Neuronal stem cell (in vitro differentiated cells): Measurements from ENCODE around the gene WDR83.
"Not testable (repeated sequence)": the region's sequence is repeated elsewhere in the genome, so short reads cannot be mapped to it uniquely, and the experiment has no call there.

ENCODE experiments used
- DNase-seq: peaks from one replicate; pipeline ENCODE4 v3.0.0-alpha.2; 2013; ENCODE audit warnings: low spot score
- H2AFZ ChIP-seq: one replicate; pipeline ENCODE4 v1.6.1; 2013; ENCODE audit warnings: mild to moderate bottlenecking, low read length, inconsistent platforms
- H2AK5ac ChIP-seq: 2 replicates; pipeline ENCODE4 v1.6.1; 2013; ENCODE audit warnings: low read depth, mild to moderate bottlenecking, inconsistent platforms, low read length, moderate library complexity, mixed read lengths
- H2BK120ac ChIP-seq: 2 replicates; pipeline ENCODE4 v1.6.1; 2013; ENCODE audit warnings: low read depth, mild to moderate bottlenecking, inconsistent platforms, low read length, moderate library complexity, mixed read lengths
- H2BK12ac ChIP-seq: one replicate; pipeline ENCODE4 v1.6.1; 2013; ENCODE audit warnings: low read length, inconsistent platforms
- H2BK15ac ChIP-seq: 2 replicates; pipeline ENCODE4 v1.6.1; 2013; ENCODE audit warnings: mild to moderate bottlenecking, low read length, inconsistent platforms, mixed read lengths
- H2BK5ac ChIP-seq: one replicate; pipeline ENCODE4 v1.6.1; 2013; ENCODE audit warnings: inconsistent platforms, mild to moderate bottlenecking, low read length, moderate library complexity
- H3K14ac ChIP-seq: one replicate; pipeline ENCODE4 v1.6.1; 2013; ENCODE audit warnings: low read length, inconsistent platforms
- H3K18ac ChIP-seq: 2 replicates; pipeline ENCODE4 v1.6.1; 2013; ENCODE audit warnings: low read length, inconsistent platforms
- H3K23ac ChIP-seq: 2 replicates; pipeline ENCODE4 v1.6.1; 2013; ENCODE audit warnings: low read depth, mild to moderate bottlenecking, mixed read lengths, low read length, inconsistent platforms; ENCODE audit not compliant: poor library complexity
- H3K27ac ChIP-seq: replicated peaks from 3 replicates; pipeline ENCODE4 v1.5.1; 2013; ENCODE audit warnings: low read length, inconsistent platforms
- H3K27me3 ChIP-seq, 3 experiments: 2 replicates each; pipeline ENCODE4 v1.6.1; 2013; ENCODE audit warnings: low read length in 3 of 3, mild to moderate bottlenecking in 2 of 3, inconsistent platforms in 1 of 3, low read depth in 1 of 3, mixed read lengths in 1 of 3, moderate library complexity in 1 of 3; ENCODE audit not compliant: control insufficient read depth in 3 of 3, insufficient read depth in 3 of 3
- H3K36me3 ChIP-seq, 2 donors: replicated peaks in 1 of 2; 2 replicates each; pipeline ENCODE4 v1.6.1; 2013; ENCODE audit warnings: low read length in 2 of 2; ENCODE audit not compliant: control insufficient read depth in 2 of 2, insufficient read depth in 2 of 2
- H3K4ac ChIP-seq: 2 replicates; pipeline ENCODE4 v1.6.1; 2013; ENCODE audit warnings: inconsistent platforms, mild to moderate bottlenecking, low read length, moderate library complexity
- H3K4me1 ChIP-seq, 2 donors: 1 replicate in 1 of 2; 2 replicates in 1 of 2; pipeline ENCODE4 v1.6.1; 2013; ENCODE audit warnings: low read length in 2 of 2, low read depth in 1 of 2; ENCODE audit not compliant: control insufficient read depth in 2 of 2, insufficient read depth in 1 of 2
- H3K4me2 ChIP-seq: one replicate; pipeline ENCODE4 v1.6.1; 2013; ENCODE audit warnings: mild to moderate bottlenecking, low read length, inconsistent platforms; ENCODE audit not compliant: insufficient read depth, poor library complexity, severe bottlenecking
- H3K4me3 ChIP-seq, 2 donors: 2 replicates each; pipeline ENCODE4 v1.5.1; 2013; ENCODE audit warnings: low read length in 2 of 2, mild to moderate bottlenecking in 2 of 2, inconsistent platforms in 1 of 2, moderate library complexity in 1 of 2
- H3K79me1 ChIP-seq: one replicate; pipeline ENCODE4 v1.6.1; 2013; ENCODE audit warnings: low read depth, mild to moderate bottlenecking, inconsistent platforms, low read length, moderate library complexity
- H3K9ac ChIP-seq: one replicate; pipeline ENCODE4 v1.6.1; 2013; ENCODE audit warnings: mild to moderate bottlenecking, low read depth, low read length, inconsistent platforms; ENCODE audit not compliant: poor library complexity
- H3K9me3 ChIP-seq, 2 donors: replicated peaks in 1 of 2; 2 replicates each; pipeline versions ENCODE3 to v1.6.1; 2013; ENCODE audit warnings: low read length in 2 of 2, mild to moderate bottlenecking in 2 of 2, inconsistent platforms in 1 of 2, low read depth in 1 of 2, mixed read lengths in 1 of 2, moderate library complexity in 1 of 2; ENCODE audit not compliant: control insufficient read depth in 2 of 2, insufficient read depth in 1 of 2
- H4K8ac ChIP-seq: one replicate; pipeline ENCODE4 v1.6.1; 2013; ENCODE audit warnings: low read depth, mild to moderate bottlenecking, inconsistent platforms, low read length, moderate library complexity
- H4K91ac ChIP-seq: one replicate; pipeline ENCODE4 v1.6.1; 2013; ENCODE audit warnings: low read length, low read depth, mild to moderate bottlenecking, inconsistent platforms; ENCODE audit not compliant: poor library complexity
- WGBS, 2 donors: extraction: QIAGEN DNeasy Blood & Tissue Kit; methylation state at CpG; one replicate each; pipeline ENCODE4 v1.1.7; 2013; ENCODE audit warnings: missing lambda C conversion rate in 2 of 2, mixed read lengths in 1 of 2; ENCODE audit not compliant: insufficient read length in 2 of 2, insufficient replicate concordance in 1 of 2; ENCODE audit errors: extremely low coverage in 2 of 2; 5-methylcytosine and 5-hydroxymethylcytosine counted together

Gene WDR83

GRCh38 chr19:12711187-12711586 lies 44.6 kb downstream of the WDR83 start:
- Histone ChIP-seq H3K9me3 (peaks cover 2 to 3% of the 10 kb centered on the region in 2 donors), H2AFZ (no peak overlapping the region), H3K4me1 (no peaks in the 10 kb centered on the region), H3K27me3 (no peaks in the 10 kb centered on the region), H2AK5ac (no peak overlapping the region), H3K27ac (no peak overlapping the region), H2BK15ac (no peak overlapping the region), H2BK120ac (no peak overlapping the region), H3K79me1 (peaks cover 8% of the 10 kb centered on the region), H2BK5ac (no peak overlapping the region), H4K91ac (no peak overlapping the region), H3K4ac (no peak overlapping the region), H3K4me3 (no peak overlapping the region), H3K23ac (no peak overlapping the region), H3K18ac (no peak overlapping the region), H3K9ac (no peak overlapping the region), H3K14ac (no peak overlapping the region), H2BK12ac (no peak overlapping the region), H4K8ac (no peak overlapping the region), H3K4me2 (no peak overlapping the region), H3K36me3 (peaks cover 56 to 94% of the 10 kb centered on the region in 2 donors)
- DNase-seq: no peak
- no CpG with 5 or more reads among the region's 17 CpGs for WGBS, 2 donors

- not testable (repeated sequence) for H3K23ac ChIP-seq, H2BK12ac ChIP-seq, H3K4me3 ChIP-seq, H3K18ac ChIP-seq, H3K9ac ChIP-seq, DNase-seq, H3K27me3 ChIP-seq, H3K4me1 ChIP-seq, H3K27ac ChIP-seq, H3K79me1 ChIP-seq, H2BK5ac ChIP-seq, H4K8ac ChIP-seq, H2BK120ac ChIP-seq, H3K9me3 ChIP-seq, H3K4me2 ChIP-seq, H2BK15ac ChIP-seq, H2AFZ ChIP-seq, H3K14ac ChIP-seq, H2AK5ac ChIP-seq, H3K4ac ChIP-seq, H4K91ac ChIP-seq
- no CpG with 5 or more reads among the region's 14 CpGs for WGBS, 2 donors
- peaks cover 54 to 94% of the 10 kb centered on the region in 2 donors for H3K36me3 ChIP-seq
Measured at GRCh38 chr19:12712077-12712476, 45.5 kb downstream of the WDR83 start.

- not testable (repeated sequence) for H4K91ac ChIP-seq, H3K23ac ChIP-seq, DNase-seq, H3K9me3 ChIP-seq, H2AK5ac ChIP-seq, H3K9ac ChIP-seq, H2BK5ac ChIP-seq, H4K8ac ChIP-seq, H3K4ac ChIP-seq, H3K4me2 ChIP-seq, H3K79me1 ChIP-seq, H3K4me1 ChIP-seq, H3K18ac ChIP-seq, H3K14ac ChIP-seq, H2BK15ac ChIP-seq, H2AFZ ChIP-seq, H3K4me3 ChIP-seq, H3K27ac ChIP-seq, H2BK12ac ChIP-seq, H3K27me3 ChIP-seq
- peak overlapping the region; percentile 94 for H2BK120ac ChIP-seq
- no CpG with 5 or more reads among the region's 9 CpGs for WGBS, 2 donors
- peaks cover 58 to 94% of the 10 kb centered on the region in 2 donors for H3K36me3 ChIP-seq
Measured at GRCh38 chr19:12713304-12713703, 46.7 kb downstream of the WDR83 start.

- peaks cover 14% of the 10 kb centered on the region for H3K79me1 ChIP-seq
- H3K4me3 ChIP-seq: no peak overlapping the region
- no peak overlapping the region for H2AK5ac ChIP-seq
- no peak for DNase-seq
- peak overlapping the region; percentile 42 for H2BK5ac ChIP-seq
- peak overlapping the region; percentile 32 for H3K23ac ChIP-seq
- no peak overlapping the region for H4K91ac ChIP-seq
- no peak overlapping the region for H2BK15ac ChIP-seq
- H3K18ac ChIP-seq: no peak overlapping the region
- WGBS, 2 donors: no CpG with 5 or more reads among the region's 15 CpGs
- H3K4me2 ChIP-seq: no peak overlapping the region
- H2AFZ ChIP-seq: no peak overlapping the region
- H4K8ac ChIP-seq: no peak overlapping the region
- H2BK120ac ChIP-seq: no peak overlapping the region
- H3K9me3 ChIP-seq: peaks cover 0 to 3% of the 10 kb centered on the region in 2 donors
- H3K4ac ChIP-seq: no peak overlapping the region
- H3K14ac ChIP-seq: no peak overlapping the region
- H3K9ac ChIP-seq: no peak overlapping the region
- H3K4me1 ChIP-seq: no peaks in the 10 kb centered on the region
- H3K36me3 ChIP-seq: peaks cover 60 to 93% of the 10 kb centered on the region in 2 donors
- no peak overlapping the region for H2BK12ac ChIP-seq
- H3K27ac ChIP-seq: no peak overlapping the region
- no peaks in the 10 kb centered on the region for H3K27me3 ChIP-seq
Measured at GRCh38 chr19:12715102-12715501, 48.5 kb downstream of the WDR83 start.
